HepG2 (cell line): Measurements from ENCODE around the gene CFAP221. TPM values are rescaled to one million over a fixed set of nuclear protein-coding genes. Genes with fewer than 3 reads are reported as not detected.

Experiments
- BATF2 ChIP-seq: sonication (generic); formaldehyde crosslinking; IDR thresholded peaks from 2 replicates; pipeline ENCODE4 v1.8.0; 2022; ENCODE audit warnings: mild to moderate bottlenecking, missing genetic modification reagents, moderate library complexity
- CEBPG ChIP-seq: IDR thresholded peaks from 2 replicates; pipeline ENCODE4 v1.6.1; 2016
- DNMT1 ChIP-seq: sonication (generic); formaldehyde crosslinking; IDR thresholded peaks from 2 replicates; pipeline ENCODE4 v1.5.1; 2020; ENCODE audit warnings: mild to moderate bottlenecking, missing genetic modification reagents
- ERF ChIP-seq: IDR thresholded peaks from 2 replicates; pipeline ENCODE4 v1.6.1; 2018; ENCODE audit warnings: missing biosample characterization, missing genetic modification reagents
- HNF1B ChIP-seq: sonication (generic); formaldehyde crosslinking; IDR thresholded peaks from 2 replicates; pipeline ENCODE4 v1.5.1; 2020; ENCODE audit warnings: mild to moderate bottlenecking, moderate library complexity, missing genetic modification reagents
- HNRNPH1 ChIP-seq: fragments of 200-400 bp; formaldehyde crosslinking; optimal IDR thresholded peaks from 2 replicates; pipeline ENCODE3; 2017; ENCODE audit warnings: mild to moderate bottlenecking, low read depth, low read length
- HNRNPUL1 ChIP-seq: fragments of 200-400 bp; formaldehyde crosslinking; IDR thresholded peaks from 2 replicates; pipeline ENCODE4 v1.6.1; 2017; ENCODE audit warnings: low read depth, mild to moderate bottlenecking, low read length, moderate library complexity
- HOXA9 ChIP-seq: sonication (generic); formaldehyde crosslinking; IDR thresholded peaks from 2 replicates; pipeline ENCODE4 v1.8.1; 2022; ENCODE audit warnings: missing genetic modification reagents, mild to moderate bottlenecking, moderate library complexity, borderline replicate concordance
- ISX ChIP-seq: sonication (generic); formaldehyde crosslinking; conservative IDR thresholded peaks from 2 replicates; pipeline ENCODE4 v1.5.0; 2020; ENCODE audit warnings: missing genetic modification reagents
- JUNB ChIP-seq: sonication (generic); formaldehyde crosslinking; IDR thresholded peaks from 2 replicates; pipeline ENCODE4 v1.8.0; 2022; ENCODE audit warnings: missing genetic modification reagents, mild to moderate bottlenecking, borderline replicate concordance
- KDM2A ChIP-seq: sonication (generic); formaldehyde crosslinking; IDR thresholded peaks from 2 replicates; pipeline ENCODE4 v1.4.0; 2020; ENCODE audit warnings: low read depth, missing genetic modification reagents, borderline replicate concordance
- LCORL ChIP-seq, 2 experiments: fragments of 450-650 bp in 1 of 2; sonication (generic) in 1 of 2; formaldehyde crosslinking in 1 of 2; IDR thresholded peaks; 2 replicates each; pipeline versions ENCODE4 v1.5.0 to v1.6.1; 2017 to 2020; ENCODE audit warnings: antibody characterized with exemption in 1 of 2, missing genetic modification reagents in 1 of 2
- PREB ChIP-seq: sonication (generic); formaldehyde crosslinking; IDR thresholded peaks from 2 replicates; pipeline ENCODE4 v1.4.0; 2020; ENCODE audit warnings: missing genetic modification reagents
- SP4 ChIP-seq: sonication (generic); formaldehyde crosslinking; IDR thresholded peaks from 2 replicates; pipeline ENCODE4 v1.8.1; 2023; ENCODE audit warnings: mild to moderate bottlenecking, missing genetic modification reagents
- TBL1XR1 ChIP-seq: fragments of 150-350 bp; IDR thresholded peaks from 2 replicates; pipeline ENCODE4 v1.6.1; 2014; ENCODE audit warnings: borderline replicate concordance, low read length; ENCODE audit not compliant: partially characterized antibody
- TEAD2 ChIP-seq: sonication (generic); formaldehyde crosslinking; IDR thresholded peaks from 2 replicates; pipeline ENCODE4 v1.9.0; 2021; ENCODE audit warnings: missing genetic modification reagents
- THYN1 ChIP-seq: sonication (generic); formaldehyde crosslinking; IDR thresholded peaks from 2 replicates; pipeline ENCODE4 v1.8.1; 2023; ENCODE audit warnings: low read depth, mild to moderate bottlenecking, moderate library complexity, missing genetic modification reagents, borderline replicate concordance
- ZFP36L1 ChIP-seq: sonication (generic); formaldehyde crosslinking; IDR thresholded peaks from 2 replicates; pipeline ENCODE4 v1.8.0; 2022; ENCODE audit warnings: mild to moderate bottlenecking, missing genetic modification reagents, moderate library complexity
- ZFY ChIP-seq: sonication (generic); formaldehyde crosslinking; IDR thresholded peaks from 2 replicates; pipeline ENCODE4 v1.4.0; 2020; ENCODE audit warnings: missing genetic modification reagents
- ZMYM4 ChIP-seq: sonication (generic); formaldehyde crosslinking; IDR thresholded peaks from 2 replicates; pipeline ENCODE4 v1.8.1; 2023; ENCODE audit warnings: mild to moderate bottlenecking, missing genetic modification reagents
- ZNF224 ChIP-seq: sonication (generic); formaldehyde crosslinking; IDR thresholded peaks from 2 replicates; pipeline ENCODE4 v1.5.0; 2020; ENCODE audit warnings: mild to moderate bottlenecking, missing genetic modification reagents
- ZNF607 ChIP-seq: sonication (generic); formaldehyde crosslinking; IDR thresholded peaks from 2 replicates; pipeline ENCODE4 v1.5.1; 2020; ENCODE audit warnings: missing genetic modification reagents, mild to moderate bottlenecking, borderline replicate concordance
- ZNF644 ChIP-seq: IDR thresholded peaks from 2 replicates; pipeline ENCODE4 v1.6.1; 2016; ENCODE audit warnings: low read depth
- ZNF704 ChIP-seq: sonication (generic); formaldehyde crosslinking; IDR thresholded peaks from 2 replicates; pipeline ENCODE4 v1.8.1; 2023; ENCODE audit warnings: mild to moderate bottlenecking, inconsistent platforms, moderate library complexity, missing genetic modification reagents, borderline replicate concordance
- ZNF772 ChIP-seq: sonication (generic); formaldehyde crosslinking; IDR thresholded peaks from 2 replicates; pipeline ENCODE4 v1.5.0; 2020; ENCODE audit warnings: mild to moderate bottlenecking, missing genetic modification reagents
- polyA plus RNA-seq, 8 experiments: library from polyadenylated mRNA; depleted of rRNA in 3 of 8; stranded (reverse) in 7 of 8; unstranded in 1 of 8; fragments of >200 nt; fragmentation: Illumina TruSeq in 4 of 8; extraction: Trizol in 4 of 8; gene quantifications; 2 replicates each; pipeline versions ENCODE4 v1.2.1 to v1.2.3, GENCODE V29; 2011 to 2016; ENCODE audit warnings: low read depth in 4 of 8, missing spikeins in 1 of 8, mixed read lengths in 1 of 8; ENCODE audit not compliant: insufficient read depth in 1 of 8
- total RNA-seq, 5 experiments: library from RNA; depleted of rRNA; stranded (reverse); fragments of >200 nt; fragmentation: Illumina TruSeq; extraction: Trizol; gene quantifications; 2 replicates each; pipeline ENCODE4 v1.2.3, GENCODE V29; 2016; ENCODE audit warnings: low read depth in 1 of 5

The CFAP221 gene
- total and polyA plus RNA-seq, 2 of the 13 experiments (the other 11 are each of a cell fraction or from before 2014, with no cell fraction given), result not detected

- no peak for TF ChIP-seq ZNF704 (CRISPR knock-in tag)
- no peak for TF ChIP-seq ZMYM4 (CRISPR knock-in tag)
- 0 out of 2 replicates have a peak, but pooled peaks have one; percentile 17 for TF ChIP-seq KDM2A (CRISPR knock-in tag)
- TF ChIP-seq PREB (CRISPR knock-in tag), result no peak
- TF ChIP-seq HNF1B (CRISPR knock-in tag), result peak; percentile 70
- no peak for TF ChIP-seq ZNF644 (CRISPR knock-in tag)
- TF ChIP-seq ISX (CRISPR knock-in tag), result no peak
- peak; percentile 77; the same call in 1 of the 2 replicates for TF ChIP-seq DNMT1 (CRISPR knock-in tag)
- no peak for TF ChIP-seq TEAD2 (CRISPR knock-in tag)
- TF ChIP-seq THYN1 (CRISPR knock-in tag), result 0 out of 2 replicates have a peak, but pooled peaks have one; percentile 18
- TF ChIP-seq JUNB (CRISPR knock-in tag), result 0 out of 2 replicates have a peak, but pooled peaks have one; percentile 21
- TF ChIP-seq BATF2 (CRISPR knock-in tag), result no peak
- TF ChIP-seq SP4, result 0 out of 2 replicates have a peak, but pooled peaks have one; percentile 43
- TF ChIP-seq ZNF772 (CRISPR knock-in tag), result 0 out of 2 replicates have a peak, but pooled peaks have one; percentile 46
- TF ChIP-seq CEBPG (CRISPR knock-in tag), result peak; percentile 97
- 0 out of 2 replicates have a peak, but pooled peaks have one; percentile 30 for TF ChIP-seq ERF (CRISPR knock-in tag)
- no peak for TF ChIP-seq HNRNPUL1
- no peak for TF ChIP-seq LCORL (IDR thresholded peaks at IDR 0.05)
- TF ChIP-seq LCORL (CRISPR knock-in tag; IDR thresholded peaks at IDR 0.05), result 0 out of 2 replicates have a peak, but pooled peaks have one; percentile 51
- no peak for TF ChIP-seq HNRNPH1
- peak; percentile 31; the same call in 1 of the 2 replicates for TF ChIP-seq HOXA9 (CRISPR knock-in tag)
- no peak for TF ChIP-seq ZFP36L1 (CRISPR knock-in tag)
- TF ChIP-seq ZFY (CRISPR knock-in tag), result 0 out of 2 replicates have a peak, but pooled peaks have one; percentile 5
- TF ChIP-seq TBL1XR1, result no peak
- no peak for TF ChIP-seq ZNF224
- peak; percentile 53; the same call in 1 of the 2 replicates for TF ChIP-seq ZNF607 (CRISPR knock-in tag)
Observed at GRCh38 chr2:119694845-119695521, 150.7 kb downstream of the CFAP221 start (continued).
